Liver (tissue), 9 donors: ENCODE measurements around the gene TARS2. TPM values are rescaled to one million over a fixed set of nuclear protein-coding genes. Genes with fewer than 3 reads are reported as not detected.

Source experiments
- DNase-seq: peaks from one replicate; pipeline ENCODE4 v3.0.0-alpha.2; 2017; ENCODE audit warnings: low spot score
- H3K27ac ChIP-seq, 2 donors: one replicate each; pipeline ENCODE4 v1.7.0; 2013; ENCODE audit warnings: inconsistent platforms in 2 of 2, low read length in 2 of 2, control low read depth in 1 of 2, low read depth in 1 of 2, mild to moderate bottlenecking in 1 of 2
- H3K27me3 ChIP-seq, 4 donors: one replicate each; pipeline versions ENCODE4 v1.6.1 to v1.7.0; 2013; ENCODE audit warnings: low read length in 3 of 4, inconsistent platforms in 1 of 4, mild to moderate bottlenecking in 1 of 4, moderate library complexity in 1 of 4; ENCODE audit not compliant: control insufficient read depth in 4 of 4, insufficient read depth in 4 of 4
- H3K36me3 ChIP-seq, 4 donors: one replicate each; pipeline versions ENCODE4 v1.6.1 to v1.7.0; 2013; ENCODE audit warnings: low read length in 3 of 4, mild to moderate bottlenecking in 3 of 4, low read depth in 1 of 4, moderate library complexity in 1 of 4; ENCODE audit not compliant: control insufficient read depth in 4 of 4, insufficient read depth in 3 of 4
- H3K4me1 ChIP-seq, 4 donors: one replicate each; pipeline versions ENCODE4 v1.6.1 to v1.7.0; 2013; ENCODE audit warnings: low read length in 3 of 4, mild to moderate bottlenecking in 3 of 4, moderate library complexity in 1 of 4; ENCODE audit not compliant: control insufficient read depth in 4 of 4, insufficient read depth in 4 of 4
- H3K4me3 ChIP-seq, 3 donors: one replicate each; pipeline versions ENCODE4 v1.6.1 to v1.7.0; 2013; ENCODE audit warnings: low read length in 3 of 3, control low read depth in 1 of 3, low read depth in 1 of 3, mild to moderate bottlenecking in 1 of 3
- H3K9ac ChIP-seq, 2 donors: one replicate each; pipeline ENCODE4 v1.7.0; 2013; ENCODE audit warnings: low read length in 2 of 2, mild to moderate bottlenecking in 2 of 2, moderate library complexity in 2 of 2, control low read depth in 1 of 2, low read depth in 1 of 2
- H3K9me3 ChIP-seq, 4 donors: one replicate each; pipeline versions ENCODE4 v1.6.1 to v1.7.0; 2013; ENCODE audit warnings: low read length in 3 of 4; ENCODE audit not compliant: control insufficient read depth in 4 of 4
- EGR1 ChIP-seq, 2 donors: IDR thresholded peaks; 2 replicates each; pipeline ENCODE4 v1.6.1; 2016 to 2018; ENCODE audit warnings: antibody characterized with exemption in 2 of 2, low read depth in 2 of 2
- FOXA1 ChIP-seq: IDR thresholded peaks from 2 replicates; pipeline ENCODE4 v1.6.1; 2016; ENCODE audit warnings: antibody characterized with exemption
- FOXA2 ChIP-seq: IDR thresholded peaks from 2 replicates; pipeline ENCODE4 v1.6.1; 2016; ENCODE audit warnings: antibody characterized with exemption
- GABPA ChIP-seq, 2 donors: IDR thresholded peaks in 1 of 2; conservative IDR thresholded peaks in 1 of 2; 2 replicates each; pipeline ENCODE4 v1.6.1; 2016; ENCODE audit warnings: antibody characterized with exemption in 2 of 2, mild to moderate bottlenecking in 1 of 2, moderate library complexity in 1 of 2
- HNF4G ChIP-seq: IDR thresholded peaks from 2 replicates; pipeline ENCODE4 v1.6.1; 2016; ENCODE audit warnings: antibody characterized with exemption
- NR2F2 ChIP-seq: IDR thresholded peaks from 2 replicates; pipeline ENCODE4 v1.6.1; 2016; ENCODE audit warnings: antibody characterized with exemption
- RAD21 ChIP-seq, 2 donors: IDR thresholded peaks; 2 replicates each; pipeline ENCODE4 v1.6.1; 2016; ENCODE audit warnings: antibody characterized with exemption in 2 of 2, mild to moderate bottlenecking in 2 of 2
- RXRA ChIP-seq, 2 donors: IDR thresholded peaks; 2 replicates each; pipeline ENCODE4 v1.6.1; 2017 to 2018; ENCODE audit warnings: antibody characterized with exemption in 2 of 2, mild to moderate bottlenecking in 1 of 2
- TAF1 ChIP-seq: conservative IDR thresholded peaks from 2 replicates; pipeline ENCODE4 v1.6.1; 2016; ENCODE audit warnings: antibody characterized with exemption, mild to moderate bottlenecking
- YY1 ChIP-seq: IDR thresholded peaks from 2 replicates; pipeline ENCODE4 v1.6.1; 2016; ENCODE audit warnings: antibody characterized with exemption, mild to moderate bottlenecking
- WGBS: extraction: QIAGEN DNeasy Blood & Tissue Kit; methylation state at CpG from one replicate; pipeline ENCODE4 v1.1.7; 2013; 5-methylcytosine and 5-hydroxymethylcytosine counted together
- polyA plus RNA-seq, 2 donors: library from polyadenylated mRNA; stranded (reverse) in 1 of 2; unstranded in 1 of 2; fragments of 200-250 nt in 1 of 2; fragments of >200 nt in 1 of 2; fragmentation: Nextera tagmentation in 1 of 2; extraction: Ambion mirVana in 1 of 2; gene quantifications; one replicate each; pipeline versions ENCODE4 v1.2.1 to v1.2.3, GENCODE V29; 2013 to 2015
- total RNA-seq, 2 donors: library from RNA; depleted of rRNA; stranded (reverse); fragments of >200 nt; gene quantifications; one replicate each; pipeline ENCODE4 v1.2.3, GENCODE V29; 2014
- TF ChIP-seq, protein P1 (sequence below): IDR thresholded peaks from 2 replicates; pipeline ENCODE4 v1.6.1; 2016; ENCODE audit warnings: antibody characterized with exemption
- TF ChIP-seq, protein P2 (sequence below): fragments of 150-350 bp; IDR thresholded peaks from 2 replicates; pipeline ENCODE4 v1.5.1; 2017; ENCODE audit warnings: improper control_type of control experiment, low read depth, low read length; ENCODE audit not compliant: missing input control
- TF ChIP-seq, protein P3 (sequence below): IDR thresholded peaks from 2 replicates; pipeline ENCODE4 v1.6.1; 2016; ENCODE audit warnings: antibody characterized with exemption, mild to moderate bottlenecking
- donor health status: healthy.
- donor health status: healthy.
- donor health status: healthy.
- donor health status: healthy.
- donor health status: healthy.

TARS2 gene
- total and polyA plus RNA-seq, 4 donors: 10.9 to 20.8 (median 18.6) TPM

DNA sequence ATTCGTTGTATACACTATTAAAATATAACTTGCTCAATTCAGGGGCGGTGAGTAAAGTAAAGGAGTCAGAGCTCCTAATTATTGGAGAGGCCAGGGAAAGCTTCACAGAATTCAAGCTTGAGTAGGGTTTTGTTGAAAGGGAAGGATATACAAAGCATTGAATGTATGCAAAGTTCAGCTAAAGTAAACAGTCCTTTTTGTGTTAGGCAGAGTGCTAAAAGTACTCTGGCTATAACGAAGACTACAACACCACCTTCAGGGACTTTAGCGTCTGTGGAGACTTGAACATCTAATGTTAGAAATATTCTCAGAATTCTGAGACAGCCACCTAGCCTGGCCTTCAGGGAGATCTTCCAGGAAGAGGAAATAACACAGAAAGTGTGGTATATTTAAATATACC is 29.4 kb downstream of the TARS2 start:
- Histone ChIP-seq H3K36me3 (no peaks in the 10 kb centered on the region), H3K27ac (no peak overlapping the region), H3K27me3 (no peaks in the 10 kb centered on the region), H3K9ac (no peak overlapping the region), H3K4me1 (peaks cover 2 to 17% (median 9%) of the 10 kb centered on the region in 4 donors), H3K4me3 (no peak overlapping the region), H3K9me3 (no peaks in the 10 kb centered on the region)
- WGBS: 48% methylated on average over 4 of the region's 4 CpGs
- DNase-seq: no peak
- TF ChIP-seq FOXA2: no peak
- no peak for TF ChIP-seq NR2F2
- TF ChIP-seq RAD21 (IDR thresholded peaks at IDR 0.05): peak; percentile 28 to 31

DNA sequence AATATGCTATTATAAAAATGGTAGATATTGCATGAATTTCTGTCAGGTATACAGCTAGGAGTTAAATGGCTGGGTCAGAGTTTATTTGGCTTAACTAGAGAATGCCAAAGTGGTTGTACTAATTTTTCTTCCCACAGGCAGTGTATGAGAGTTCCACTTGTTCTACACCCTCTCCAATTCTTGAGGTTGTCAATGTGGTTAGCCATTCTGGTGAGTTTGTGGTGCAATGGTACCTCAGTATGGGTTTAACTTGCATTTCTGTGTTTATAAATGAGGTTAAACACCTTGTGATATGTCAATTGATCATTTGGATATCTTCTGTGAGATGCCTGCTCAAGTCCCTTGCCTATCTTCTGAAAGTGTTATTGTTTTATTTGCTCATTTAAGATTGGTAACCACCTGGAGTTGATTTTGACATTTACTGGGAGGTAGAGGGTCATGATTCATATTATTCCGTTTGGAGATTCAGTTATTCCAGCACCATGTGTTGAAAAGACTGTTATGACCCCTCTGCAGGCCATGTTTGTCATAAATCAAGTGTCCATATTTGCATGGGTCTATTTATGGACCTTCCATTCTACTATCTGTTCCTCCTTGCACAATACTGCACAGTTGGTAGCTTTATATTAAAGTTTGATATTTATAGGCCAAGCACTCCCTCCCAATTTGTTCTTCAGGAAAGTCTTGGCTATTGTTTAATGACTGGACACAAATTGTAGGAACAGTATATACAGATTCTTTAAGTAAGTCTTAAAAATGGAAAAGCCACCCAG is 34.2 kb downstream of the TARS2 start:
- DNase-seq: no peak
- TF ChIP-seq GABPA (IDR thresholded peaks at IDR 0.05 in 1 of 2, conservative IDR thresholded peaks at IDR 0.05 in 1 of 2): no peak
- no peak for TF ChIP-seq FOXA2
- no peak for TF ChIP-seq RXRA (IDR thresholded peaks at IDR 0.05)
- no peak for TF ChIP-seq NR2F2
- no peak for TF ChIP-seq EGR1 (IDR thresholded peaks at IDR 0.05; ENCODE audit: low read depth in 2 of 2)
- TF ChIP-seq TAF1: no peak
- no peak for TF ChIP-seq HNF4G
- no peak for TF ChIP-seq YY1
- TF ChIP-seq FOXA1: no peak
- TF ChIP-seq, protein P1, sequence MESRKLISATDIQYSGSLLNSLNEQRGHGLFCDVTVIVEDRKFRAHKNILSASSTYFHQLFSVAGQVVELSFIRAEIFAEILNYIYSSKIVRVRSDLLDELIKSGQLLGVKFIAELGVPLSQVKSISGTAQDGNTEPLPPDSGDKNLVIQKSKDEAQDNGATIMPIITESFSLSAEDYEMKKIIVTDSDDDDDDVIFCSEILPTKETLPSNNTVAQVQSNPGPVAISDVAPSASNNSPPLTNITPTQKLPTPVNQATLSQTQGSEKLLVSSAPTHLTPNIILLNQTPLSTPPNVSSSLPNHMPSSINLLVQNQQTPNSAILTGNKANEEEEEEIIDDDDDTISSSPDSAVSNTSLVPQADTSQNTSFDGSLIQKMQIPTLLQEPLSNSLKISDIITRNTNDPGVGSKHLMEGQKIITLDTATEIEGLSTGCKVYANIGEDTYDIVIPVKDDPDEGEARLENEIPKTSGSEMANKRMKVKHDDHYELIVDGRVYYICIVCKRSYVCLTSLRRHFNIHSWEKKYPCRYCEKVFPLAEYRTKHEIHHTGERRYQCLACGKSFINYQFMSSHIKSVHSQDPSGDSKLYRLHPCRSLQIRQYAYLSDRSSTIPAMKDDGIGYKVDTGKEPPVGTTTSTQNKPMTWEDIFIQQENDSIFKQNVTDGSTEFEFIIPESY: no peak
- TF ChIP-seq, protein P2, sequence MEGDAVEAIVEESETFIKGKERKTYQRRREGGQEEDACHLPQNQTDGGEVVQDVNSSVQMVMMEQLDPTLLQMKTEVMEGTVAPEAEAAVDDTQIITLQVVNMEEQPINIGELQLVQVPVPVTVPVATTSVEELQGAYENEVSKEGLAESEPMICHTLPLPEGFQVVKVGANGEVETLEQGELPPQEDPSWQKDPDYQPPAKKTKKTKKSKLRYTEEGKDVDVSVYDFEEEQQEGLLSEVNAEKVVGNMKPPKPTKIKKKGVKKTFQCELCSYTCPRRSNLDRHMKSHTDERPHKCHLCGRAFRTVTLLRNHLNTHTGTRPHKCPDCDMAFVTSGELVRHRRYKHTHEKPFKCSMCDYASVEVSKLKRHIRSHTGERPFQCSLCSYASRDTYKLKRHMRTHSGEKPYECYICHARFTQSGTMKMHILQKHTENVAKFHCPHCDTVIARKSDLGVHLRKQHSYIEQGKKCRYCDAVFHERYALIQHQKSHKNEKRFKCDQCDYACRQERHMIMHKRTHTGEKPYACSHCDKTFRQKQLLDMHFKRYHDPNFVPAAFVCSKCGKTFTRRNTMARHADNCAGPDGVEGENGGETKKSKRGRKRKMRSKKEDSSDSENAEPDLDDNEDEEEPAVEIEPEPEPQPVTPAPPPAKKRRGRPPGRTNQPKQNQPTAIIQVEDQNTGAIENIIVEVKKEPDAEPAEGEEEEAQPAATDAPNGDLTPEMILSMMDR: no peak
- no peak for TF ChIP-seq RAD21 (IDR thresholded peaks at IDR 0.05)
- TF ChIP-seq, protein P3, sequence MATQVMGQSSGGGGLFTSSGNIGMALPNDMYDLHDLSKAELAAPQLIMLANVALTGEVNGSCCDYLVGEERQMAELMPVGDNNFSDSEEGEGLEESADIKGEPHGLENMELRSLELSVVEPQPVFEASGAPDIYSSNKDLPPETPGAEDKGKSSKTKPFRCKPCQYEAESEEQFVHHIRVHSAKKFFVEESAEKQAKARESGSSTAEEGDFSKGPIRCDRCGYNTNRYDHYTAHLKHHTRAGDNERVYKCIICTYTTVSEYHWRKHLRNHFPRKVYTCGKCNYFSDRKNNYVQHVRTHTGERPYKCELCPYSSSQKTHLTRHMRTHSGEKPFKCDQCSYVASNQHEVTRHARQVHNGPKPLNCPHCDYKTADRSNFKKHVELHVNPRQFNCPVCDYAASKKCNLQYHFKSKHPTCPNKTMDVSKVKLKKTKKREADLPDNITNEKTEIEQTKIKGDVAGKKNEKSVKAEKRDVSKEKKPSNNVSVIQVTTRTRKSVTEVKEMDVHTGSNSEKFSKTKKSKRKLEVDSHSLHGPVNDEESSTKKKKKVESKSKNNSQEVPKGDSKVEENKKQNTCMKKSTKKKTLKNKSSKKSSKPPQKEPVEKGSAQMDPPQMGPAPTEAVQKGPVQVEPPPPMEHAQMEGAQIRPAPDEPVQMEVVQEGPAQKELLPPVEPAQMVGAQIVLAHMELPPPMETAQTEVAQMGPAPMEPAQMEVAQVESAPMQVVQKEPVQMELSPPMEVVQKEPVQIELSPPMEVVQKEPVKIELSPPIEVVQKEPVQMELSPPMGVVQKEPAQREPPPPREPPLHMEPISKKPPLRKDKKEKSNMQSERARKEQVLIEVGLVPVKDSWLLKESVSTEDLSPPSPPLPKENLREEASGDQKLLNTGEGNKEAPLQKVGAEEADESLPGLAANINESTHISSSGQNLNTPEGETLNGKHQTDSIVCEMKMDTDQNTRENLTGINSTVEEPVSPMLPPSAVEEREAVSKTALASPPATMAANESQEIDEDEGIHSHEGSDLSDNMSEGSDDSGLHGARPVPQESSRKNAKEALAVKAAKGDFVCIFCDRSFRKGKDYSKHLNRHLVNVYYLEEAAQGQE: no peak
- Histone ChIP-seq H3K27me3 (no peaks in the 10 kb centered on the region), H3K4me1 (peaks cover 0 to 3% (median 2%) of the 10 kb centered on the region in 4 donors), H3K27ac (no peak overlapping the region), H3K9me3 (no peaks in the 10 kb centered on the region), H3K4me3 (no peak overlapping the region), H3K36me3 (no peaks in the 10 kb centered on the region), H3K9ac (no peak overlapping the region)
- 90% methylated on average over 1 of the region's 1 CpG for WGBS
